ENCODE data around the gene DDX50.

DNA sequence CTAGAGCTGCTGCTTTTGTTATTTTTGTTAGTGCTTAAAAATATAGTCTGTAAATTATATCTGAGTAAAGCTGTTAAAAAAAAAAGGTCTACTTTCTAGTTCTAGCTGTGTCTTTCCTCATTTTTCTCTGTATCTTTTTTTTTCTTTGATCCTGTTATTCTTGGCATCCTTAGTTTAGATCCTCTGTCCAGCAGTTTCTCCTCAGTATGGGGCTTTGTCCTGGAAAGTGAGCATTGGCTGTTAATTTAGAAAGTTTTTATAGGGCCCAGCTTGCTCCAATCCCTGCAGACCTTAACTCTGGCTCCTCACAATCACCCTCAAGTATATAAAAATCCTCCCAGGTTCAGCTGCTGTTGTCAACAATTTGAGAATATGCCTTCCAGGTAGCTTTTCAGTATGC lies 23.5 kb downstream of the DDX50 start:
- TF ChIP-seq, protein P1, sequence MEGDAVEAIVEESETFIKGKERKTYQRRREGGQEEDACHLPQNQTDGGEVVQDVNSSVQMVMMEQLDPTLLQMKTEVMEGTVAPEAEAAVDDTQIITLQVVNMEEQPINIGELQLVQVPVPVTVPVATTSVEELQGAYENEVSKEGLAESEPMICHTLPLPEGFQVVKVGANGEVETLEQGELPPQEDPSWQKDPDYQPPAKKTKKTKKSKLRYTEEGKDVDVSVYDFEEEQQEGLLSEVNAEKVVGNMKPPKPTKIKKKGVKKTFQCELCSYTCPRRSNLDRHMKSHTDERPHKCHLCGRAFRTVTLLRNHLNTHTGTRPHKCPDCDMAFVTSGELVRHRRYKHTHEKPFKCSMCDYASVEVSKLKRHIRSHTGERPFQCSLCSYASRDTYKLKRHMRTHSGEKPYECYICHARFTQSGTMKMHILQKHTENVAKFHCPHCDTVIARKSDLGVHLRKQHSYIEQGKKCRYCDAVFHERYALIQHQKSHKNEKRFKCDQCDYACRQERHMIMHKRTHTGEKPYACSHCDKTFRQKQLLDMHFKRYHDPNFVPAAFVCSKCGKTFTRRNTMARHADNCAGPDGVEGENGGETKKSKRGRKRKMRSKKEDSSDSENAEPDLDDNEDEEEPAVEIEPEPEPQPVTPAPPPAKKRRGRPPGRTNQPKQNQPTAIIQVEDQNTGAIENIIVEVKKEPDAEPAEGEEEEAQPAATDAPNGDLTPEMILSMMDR (IDR thresholded peaks at IDR 0.05; ENCODE audit: low read depth, low read length, poor library complexity, severe bottlenecking): no peak
- no peak for TF ChIP-seq EZH2phosphoT487 (IDR thresholded peaks at IDR 0.05; ENCODE audit: borderline replicate concordance, low read length)
